GM15510 (cell line): ENCODE results near the gene TBC1D4.

Experiments
- POLR2A ChIP-seq: IDR thresholded peaks from 3 replicates; pipeline ENCODE4 v1.6.1; 2011; ENCODE audit warnings: borderline replicate concordance; ENCODE audit not compliant: insufficient read length; ENCODE audit errors: extremely low read depth

The TBC1D4 gene

GRCh38 chr13:75302071-75302698, 179.8 kb downstream of the TBC1D4 start:
- no peak for TF ChIP-seq POLR2A

DNA sequence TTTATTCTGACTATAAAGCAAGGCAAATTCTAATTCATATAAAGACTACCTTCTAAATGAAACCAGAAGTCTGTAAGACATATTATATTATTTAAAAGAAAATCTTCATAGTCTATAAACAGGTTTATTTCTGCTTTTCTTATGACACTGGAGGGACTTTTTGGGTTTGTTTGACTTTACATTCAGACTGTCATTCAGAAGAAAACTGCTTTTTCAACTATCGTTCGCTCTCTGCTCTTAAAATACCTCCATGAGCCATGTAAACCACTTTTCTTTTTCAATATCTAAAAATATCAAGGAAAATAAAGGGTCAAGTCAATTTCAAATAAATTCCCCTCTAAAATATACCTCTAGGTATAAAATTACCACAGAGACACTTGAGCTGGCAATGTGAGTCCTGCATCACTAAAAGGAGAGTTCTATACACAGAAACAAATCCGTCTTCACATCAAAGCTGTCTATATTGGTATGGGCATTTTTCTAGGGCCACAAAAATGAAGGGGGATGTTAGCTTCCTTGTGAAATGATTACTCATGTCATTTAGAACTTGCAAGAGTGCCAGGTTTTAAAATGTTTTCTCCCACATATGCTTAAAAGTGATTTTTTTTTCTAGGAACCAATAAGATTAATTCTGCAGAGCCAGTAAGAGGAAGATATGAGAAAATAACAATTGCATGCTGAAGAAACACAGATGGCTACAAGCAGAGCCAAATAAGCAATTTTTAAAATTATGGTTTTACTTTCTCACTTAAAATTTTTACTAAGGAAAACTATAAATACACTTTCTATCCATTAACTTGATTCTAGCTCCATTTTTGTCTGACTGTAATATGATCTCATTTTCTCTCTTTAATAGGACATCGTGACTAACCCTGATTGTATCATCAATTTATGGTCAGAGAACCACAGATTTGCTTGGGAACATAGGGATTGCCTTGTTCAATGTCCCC, 181.8 kb downstream of the TBC1D4 start:
- no peak for TF ChIP-seq POLR2A

DNA sequence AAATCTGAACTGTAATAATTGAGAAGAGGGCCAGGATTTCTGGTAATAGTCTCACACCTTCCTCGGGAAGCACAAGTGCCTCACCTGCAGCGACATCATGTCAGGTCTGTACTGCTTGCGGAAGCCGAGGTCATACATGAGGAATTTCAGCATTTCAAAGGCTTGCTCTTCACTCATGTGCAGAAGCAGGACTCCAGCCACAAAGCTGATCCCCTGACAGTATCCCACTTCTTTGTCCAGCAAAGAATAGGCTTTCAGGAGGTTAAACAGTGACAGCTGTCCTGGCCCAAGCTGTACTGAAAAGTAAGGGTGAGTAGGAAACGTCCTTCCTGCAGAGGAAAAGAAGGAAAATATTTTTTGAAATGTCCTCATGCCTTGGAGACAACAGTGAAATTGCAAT, 182.7 kb downstream of the TBC1D4 start:
- TF ChIP-seq POLR2A, result no peak

- TF ChIP-seq POLR2A, result no peak
Observed at GRCh38 chr13:75296641-75297040, 185.3 kb downstream of the TBC1D4 start.

DNA sequence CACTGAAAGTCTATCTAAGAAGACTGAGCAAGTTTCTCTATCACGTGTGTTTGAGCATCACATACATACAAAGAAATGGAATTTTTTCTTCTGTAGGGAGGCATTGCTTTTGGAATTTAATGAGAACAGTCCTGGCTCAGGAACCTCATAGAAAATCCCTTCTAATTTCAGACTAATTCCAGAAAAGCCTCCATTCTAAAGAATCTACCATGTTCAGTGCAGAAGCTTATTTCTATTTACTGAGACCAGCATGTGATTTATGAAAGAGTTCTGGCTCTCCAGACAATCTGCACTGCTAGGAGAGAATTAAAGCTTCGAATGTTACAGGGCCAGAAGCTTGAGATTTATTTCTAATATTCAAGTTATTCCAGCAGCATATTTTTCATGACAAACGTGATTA, 186.8 kb downstream of the TBC1D4 start:
- no peak for TF ChIP-seq POLR2A

DNA sequence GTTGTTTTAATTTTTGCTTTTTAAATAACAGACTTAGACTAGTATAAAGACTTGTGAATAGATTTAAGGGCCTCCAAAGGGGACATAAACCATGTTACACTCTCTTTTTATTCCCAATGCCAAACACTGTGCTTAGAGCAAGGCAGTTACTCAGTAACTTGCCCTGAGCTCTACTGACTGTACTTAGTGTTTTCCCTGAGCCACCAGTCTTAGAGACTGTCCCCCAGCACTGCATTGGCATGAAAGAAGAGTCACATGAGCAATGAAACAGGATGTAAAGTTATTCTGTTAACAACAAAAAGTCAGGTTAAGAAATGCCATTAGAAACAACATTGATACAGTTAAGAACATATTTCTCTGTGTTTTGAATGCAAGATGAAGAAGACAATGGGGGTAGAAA, 187.9 kb downstream of the TBC1D4 start:
- TF ChIP-seq POLR2A, result no peak

DNA sequence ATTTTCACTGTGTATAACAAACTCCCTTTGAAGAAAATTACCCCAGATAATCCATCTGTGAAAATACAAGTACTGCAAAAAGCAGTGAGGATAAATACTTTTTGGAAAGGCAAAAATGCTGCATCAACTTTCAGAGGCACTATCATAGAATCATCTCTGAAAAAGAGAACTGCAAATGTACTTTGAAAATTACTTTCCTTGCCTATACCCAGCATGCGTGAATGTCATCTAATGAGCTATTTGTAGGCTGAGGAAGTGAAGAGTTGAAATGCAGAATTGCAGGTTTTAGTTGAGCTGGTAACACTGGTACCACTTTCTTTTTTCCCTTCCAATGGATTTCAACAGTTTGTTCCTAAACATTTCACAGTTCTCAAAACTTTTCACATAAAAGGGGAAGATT, 196.7 kb downstream of the TBC1D4 start:
- TF ChIP-seq POLR2A, result no peak

- no peak for TF ChIP-seq POLR2A
Observed at GRCh38 chr13:75279834-75280369, 202.1 kb downstream of the TBC1D4 start.

- TF ChIP-seq POLR2A, result no peak
Observed at GRCh38 chr13:75271846-75272245, 210.1 kb downstream of the TBC1D4 start.

DNA sequence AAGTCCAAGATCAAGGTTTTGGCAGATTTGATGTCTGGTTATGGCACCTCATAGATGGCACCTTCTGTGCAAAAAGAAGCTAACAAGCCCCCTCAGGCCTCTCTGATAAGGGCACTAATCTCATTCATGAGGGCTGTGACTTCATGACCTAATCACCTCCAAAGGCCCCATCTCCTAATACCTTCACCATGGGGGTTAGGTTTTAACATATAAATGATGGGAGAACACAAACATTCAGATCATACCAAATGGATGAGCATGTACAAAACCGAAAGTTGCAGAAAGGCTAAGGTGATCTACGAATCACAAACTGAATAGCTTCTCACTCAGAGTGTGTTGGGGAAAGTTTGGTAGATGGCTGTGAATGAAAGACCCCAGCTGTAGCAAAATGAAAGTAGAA, 217.4 kb downstream of the TBC1D4 start:
- TF ChIP-seq POLR2A, result no peak

DNA sequence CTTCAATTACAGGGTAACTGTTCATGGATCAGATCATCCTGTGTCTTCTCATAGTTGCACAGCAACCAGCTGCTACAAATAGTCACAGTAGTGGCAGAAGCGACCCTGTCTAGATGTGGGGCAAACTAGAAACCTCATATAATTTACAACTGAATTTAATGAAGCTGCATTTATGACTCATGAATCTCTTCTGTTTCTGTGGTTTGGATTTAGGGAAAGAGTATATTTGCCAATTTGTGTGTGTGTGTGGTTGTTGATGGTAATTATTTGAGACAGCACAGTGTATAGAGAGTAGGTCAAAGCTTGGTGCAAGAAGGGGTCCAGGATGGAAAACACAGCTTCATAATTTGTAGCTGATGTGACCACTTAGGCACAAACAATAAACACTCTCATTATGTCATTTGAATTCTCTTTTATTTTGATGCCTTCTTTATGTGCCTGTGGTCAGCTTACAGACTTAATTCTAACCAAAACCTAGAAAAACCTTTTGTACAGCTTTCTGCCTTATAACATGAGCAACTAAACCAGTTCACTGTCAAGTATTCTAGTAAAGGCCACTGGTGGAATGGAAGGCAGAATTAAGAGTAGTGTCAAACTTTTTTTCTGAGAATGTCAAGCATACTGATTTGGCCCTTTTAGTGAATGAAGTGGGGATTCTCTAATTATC, 218.1 kb downstream of the TBC1D4 start:
- no peak for TF ChIP-seq POLR2A

- TF ChIP-seq POLR2A, result no peak
Observed at GRCh38 chr13:75258159-75258782, 223.7 kb downstream of the TBC1D4 start.

DNA sequence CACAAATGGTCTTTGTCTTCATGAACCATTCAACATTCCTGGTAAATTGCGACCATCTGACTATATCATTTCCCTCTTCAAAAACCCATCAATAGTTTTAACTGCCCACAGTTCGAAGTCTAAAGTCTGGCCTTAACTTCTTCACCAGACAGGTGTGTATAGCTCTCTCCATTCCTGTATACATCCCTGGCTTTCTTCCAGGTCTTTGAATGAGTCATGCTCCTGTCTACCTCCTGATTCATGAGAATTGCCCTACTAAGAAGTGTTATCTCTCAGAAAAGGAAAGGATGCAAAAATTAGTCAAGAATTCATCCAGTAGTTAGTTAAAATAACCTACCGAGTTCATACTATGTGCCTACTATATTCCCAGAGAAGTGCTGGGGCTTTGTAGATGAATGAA, 225.0 kb downstream of the TBC1D4 start:
- TF ChIP-seq POLR2A, result no peak

- TF ChIP-seq POLR2A, result no peak
Observed at GRCh38 chr13:75255653-75256052, 226.3 kb downstream of the TBC1D4 start.

- no peak for TF ChIP-seq POLR2A
Observed at GRCh38 chr13:75255147-75255546, 226.8 kb downstream of the TBC1D4 start.
